Epithelial cell of esophagus (primary cell): ENCODE measurements around the gene UBE2O.

ENCODE experiments used
- DNase-seq: peaks from one replicate; pipeline ENCODE4 v3.0.0; 2010; ENCODE audit warnings: low read depth
- H3K4me3 ChIP-seq: 2 replicates; pipeline ENCODE4 v1.5.1; 2011; ENCODE audit warnings: mild to moderate bottlenecking, low read length, control low read depth
- CTCF ChIP-seq: IDR thresholded peaks from 2 replicates; pipeline ENCODE4 v1.5.1; 2011; ENCODE audit warnings: low read depth, mild to moderate bottlenecking, low read length, control low read depth, inconsistent platforms; ENCODE audit not compliant: insufficient read depth; ENCODE audit errors: missing control alignments

Gene UBE2O

GRCh38 chr17:76422406-76422805 is 30.5 kb downstream of the UBE2O start:
- DNase-seq, result no peak
- TF ChIP-seq CTCF, result no peak
- H3K4me3 ChIP-seq, result no peak overlapping the region

GRCh38 chr17:76421044-76421407 is 31.9 kb downstream of the UBE2O start:
- no peak for DNase-seq
- TF ChIP-seq CTCF, result no peak
- H3K4me3 ChIP-seq, result no peak overlapping the region

GRCh38 chr17:76420356-76421043 is 32.5 kb downstream of the UBE2O start:
- no peak overlapping the region for H3K4me3 ChIP-seq
- no peak for TF ChIP-seq CTCF
- no peak for DNase-seq

- no peak overlapping the region for H3K4me3 ChIP-seq
- TF ChIP-seq CTCF, result no peak
- DNase-seq, result no peak
These were observed 33.2 kb downstream of the UBE2O start for GRCh38 chr17:76419576-76420260.

GRCh38 chr17:76417499-76418143 is 35.3 kb downstream of the UBE2O start:
- no peak for TF ChIP-seq CTCF
- no peak overlapping the region for H3K4me3 ChIP-seq
- no peak for DNase-seq

- DNase-seq, result no peak
- no peak overlapping the region for H3K4me3 ChIP-seq
- TF ChIP-seq CTCF, result no peak
These were observed 36.1 kb downstream of the UBE2O start for GRCh38 chr17:76416899-76417298.
